A673 (cell line): Measurements from ENCODE around the gene MRPS2. TPM values are rescaled to one million over a fixed set of nuclear protein-coding genes. Genes with fewer than 3 reads are reported as not detected.
"Not testable (repeated sequence)": the region's sequence is repeated elsewhere in the genome, so short reads cannot be mapped to it uniquely, and the experiment has no call there.

Experiments used
- BruUV-seq: library from RNA; stranded (reverse); fragments of 400-500 nt; replicated peaks from 2 replicates; lab custom pipeline; 2021; lab: Mats Ljungman, UMichigan
- CTCF ChIA-PET: fragments of 300-600 bp; sonication (Branson Sonifier 250); formaldehyde crosslinking; loops from one replicate; lab custom pipeline; 2022; ENCODE audit warnings: antibody characterized with exemption; lab: Charles Lee
- POLR2A ChIA-PET: fragments of 300-600 bp; sonication (Branson Sonifier 250); formaldehyde crosslinking; loops from one replicate; lab custom pipeline; 2022; ENCODE audit warnings: antibody characterized with exemption; ENCODE audit not compliant: low non-redundant PET; lab: Charles Lee
- DNase-seq: peaks from one replicate; pipeline ENCODE4 v3.0.0-alpha.2; 2015; ENCODE audit warnings: low spot score
- H3K27ac ChIP-seq: fragments of 200-600 bp; sonication (generic); 2 replicates; pipeline ENCODE4 v1.5.1; 2016; ENCODE audit warnings: mixed run types, low read depth, mild to moderate bottlenecking, mixed read lengths, antibody characterized with exemption, low read length; ENCODE audit not compliant: poor library complexity, severe bottlenecking
- H3K27me3 ChIP-seq: fragments of 200-600 bp; sonication (generic); replicated peaks from 2 replicates; pipeline ENCODE4 v1.6.1; 2017; ENCODE audit warnings: mixed run types, low read depth, mild to moderate bottlenecking, mixed read lengths, antibody characterized with exemption, low read length; ENCODE audit not compliant: insufficient read depth, poor library complexity
- H3K36me3 ChIP-seq: fragments of 200-600 bp; sonication (generic); 2 replicates; pipeline ENCODE4 v1.6.1; 2016; ENCODE audit warnings: mixed run types, mild to moderate bottlenecking, mixed read lengths, antibody characterized with exemption, low read length; ENCODE audit not compliant: insufficient read depth, poor library complexity, severe bottlenecking
- H3K4me1 ChIP-seq: fragments of 200-600 bp; sonication (generic); 2 replicates; pipeline ENCODE4 v1.6.1; 2017; ENCODE audit warnings: mixed run types, mild to moderate bottlenecking, mixed read lengths, antibody characterized with exemption, low read length; ENCODE audit not compliant: insufficient read depth, poor library complexity, severe bottlenecking
- H3K4me3 ChIP-seq: fragments of 200-600 bp; sonication (generic); 2 replicates; pipeline ENCODE4 v1.5.1; 2016; ENCODE audit warnings: low read depth, mixed run types, mild to moderate bottlenecking, mixed read lengths, low read length; ENCODE audit not compliant: poor library complexity, severe bottlenecking
- H3K9me3 ChIP-seq: fragments of 200-600 bp; sonication (generic); 2 replicates; pipeline ENCODE4 v1.6.1; 2016; ENCODE audit warnings: mixed run types, low read depth, mild to moderate bottlenecking, mixed read lengths, antibody characterized with exemption, low read length; ENCODE audit not compliant: poor library complexity, severe bottlenecking
- EZH2 ChIP-seq: fragments of 200-600 bp; sonication (generic); IDR thresholded peaks from 2 replicates; pipeline ENCODE4 v1.6.1; 2017; ENCODE audit warnings: borderline replicate concordance, low read depth, mild to moderate bottlenecking, mixed read lengths, antibody characterized with exemption, low read length; ENCODE audit not compliant: poor library complexity, severe bottlenecking
- intact Hi-C: fragments of 100-400 bp; cut with micrococcal nuclease; formaldehyde crosslinking; loops from one replicate; pipeline ENCODE4 v1.10.0; 2022; ENCODE audit not compliant: unreplicated experiment
- total RNA-seq: library from RNA; stranded (reverse); gene quantifications from 2 replicates; pipeline ENCODE4 v1.2.3, GENCODE V29; 2021
- TF ChIP-seq, protein P1 (sequence below): fragments of 300-800, 200-600 bp; sonication (generic); conservative IDR thresholded peaks from 2 replicates; pipeline ENCODE4 v1.5.1; 2017; ENCODE audit warnings: low read depth, mild to moderate bottlenecking, antibody characterized with exemption, low read length, moderate library complexity, mixed read lengths

Gene MRPS2
- total RNA-seq, 1 experiment from 2014 or later: 88.8 TPM

DNA sequence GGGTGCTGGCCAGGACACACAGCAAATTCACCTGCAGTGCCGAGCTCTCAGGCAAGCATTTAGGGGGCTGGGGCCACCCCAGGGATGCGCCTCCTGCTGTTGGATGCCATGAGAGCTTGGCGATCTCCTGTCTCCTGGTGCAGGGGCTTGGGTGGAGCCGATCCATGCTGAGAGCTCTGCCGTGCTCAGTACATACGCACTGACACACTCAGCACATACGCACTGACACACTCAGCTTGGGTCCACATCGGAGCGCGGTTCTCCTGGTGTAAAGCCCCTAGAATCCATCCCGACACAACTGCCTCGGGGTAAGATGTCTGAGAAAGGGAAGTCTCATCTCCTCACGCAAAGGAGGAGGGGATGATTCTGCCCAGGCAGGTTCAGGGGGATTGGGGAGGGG lies 35.1 kb downstream of the MRPS2 start:
- POLR2A ChIA-PET, DNase-seq, H3K4me3 ChIP-seq, BruUV-seq, intact Hi-C loops, H3K4me1 ChIP-seq, H3K27ac ChIP-seq, H3K9me3 ChIP-seq, H3K36me3 ChIP-seq, CTCF ChIA-PET: not testable (repeated sequence)
- H3K27me3 ChIP-seq: peaks cover 28% of the 10 kb centered on the region

DNA sequence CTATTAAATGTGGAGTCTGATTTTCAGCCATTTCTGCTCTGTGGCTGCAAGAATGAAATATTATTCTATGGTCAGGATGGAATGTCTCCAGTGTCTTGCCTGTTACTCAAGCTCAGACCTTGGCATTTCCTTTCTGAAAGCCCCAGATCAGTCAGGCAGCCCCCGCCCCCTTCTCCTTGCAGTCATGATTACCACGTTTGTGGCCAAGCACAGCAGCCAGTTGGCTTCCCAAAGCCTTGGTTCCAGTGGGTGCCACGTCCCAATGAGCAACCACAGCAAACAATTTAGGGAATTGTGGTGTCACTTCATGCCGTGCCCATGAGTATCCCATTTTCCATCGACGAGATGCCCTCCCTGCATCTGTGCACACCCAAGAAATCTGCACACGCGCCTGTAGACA lies 35.7 kb downstream of the MRPS2 start:
- Histone ChIP-seq H3K9me3 (no peaks in the 10 kb centered on the region), H3K36me3 (no peaks in the 10 kb centered on the region), H3K27ac (no peak overlapping the region), H3K27me3 (peaks cover 33% of the 10 kb centered on the region), H3K4me1 (no peaks in the 10 kb centered on the region), H3K4me3 (no peak overlapping the region)
- CTCF ChIA-PET: no interaction called here
- DNase-seq: no peak
- POLR2A ChIA-PET: no interaction called here
- BruUV-seq: no TSS peak
- intact Hi-C loops: no loop called here
- no peak for TF ChIP-seq EZH2
- TF ChIP-seq, protein P1, sequence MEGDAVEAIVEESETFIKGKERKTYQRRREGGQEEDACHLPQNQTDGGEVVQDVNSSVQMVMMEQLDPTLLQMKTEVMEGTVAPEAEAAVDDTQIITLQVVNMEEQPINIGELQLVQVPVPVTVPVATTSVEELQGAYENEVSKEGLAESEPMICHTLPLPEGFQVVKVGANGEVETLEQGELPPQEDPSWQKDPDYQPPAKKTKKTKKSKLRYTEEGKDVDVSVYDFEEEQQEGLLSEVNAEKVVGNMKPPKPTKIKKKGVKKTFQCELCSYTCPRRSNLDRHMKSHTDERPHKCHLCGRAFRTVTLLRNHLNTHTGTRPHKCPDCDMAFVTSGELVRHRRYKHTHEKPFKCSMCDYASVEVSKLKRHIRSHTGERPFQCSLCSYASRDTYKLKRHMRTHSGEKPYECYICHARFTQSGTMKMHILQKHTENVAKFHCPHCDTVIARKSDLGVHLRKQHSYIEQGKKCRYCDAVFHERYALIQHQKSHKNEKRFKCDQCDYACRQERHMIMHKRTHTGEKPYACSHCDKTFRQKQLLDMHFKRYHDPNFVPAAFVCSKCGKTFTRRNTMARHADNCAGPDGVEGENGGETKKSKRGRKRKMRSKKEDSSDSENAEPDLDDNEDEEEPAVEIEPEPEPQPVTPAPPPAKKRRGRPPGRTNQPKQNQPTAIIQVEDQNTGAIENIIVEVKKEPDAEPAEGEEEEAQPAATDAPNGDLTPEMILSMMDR: no peak

DNA sequence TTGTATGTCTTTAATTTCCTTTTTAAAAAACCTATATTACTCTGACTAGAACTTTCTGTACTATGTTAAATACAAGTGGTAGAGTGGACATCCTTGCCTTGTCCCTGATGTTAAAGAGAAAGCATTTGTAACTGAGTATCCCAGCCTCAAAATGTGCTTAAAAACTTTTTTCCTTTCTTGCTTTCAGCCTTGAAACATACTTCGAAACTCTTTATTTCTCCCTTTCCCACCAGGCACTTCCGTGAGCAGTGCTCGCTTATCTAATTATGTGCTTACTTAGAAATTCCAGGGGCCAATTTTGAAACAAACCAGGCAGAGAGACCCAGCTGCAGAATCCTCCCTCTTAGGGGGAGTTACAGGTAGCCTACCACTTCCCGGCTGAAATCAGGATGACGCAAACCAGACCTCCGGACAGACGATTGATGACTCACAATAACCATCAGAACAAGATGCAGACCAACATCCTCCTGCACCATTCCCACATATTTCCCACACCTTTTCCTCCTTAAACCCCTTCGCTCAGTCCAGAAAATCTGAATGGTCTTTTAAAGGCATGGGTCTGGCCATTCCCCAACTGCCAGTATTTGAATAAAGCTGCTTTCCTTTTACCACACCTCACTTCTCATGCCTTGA lies 42.9 kb downstream of the MRPS2 start:
- BruUV-seq, CTCF ChIA-PET, POLR2A ChIA-PET: not testable (repeated sequence)

DNA sequence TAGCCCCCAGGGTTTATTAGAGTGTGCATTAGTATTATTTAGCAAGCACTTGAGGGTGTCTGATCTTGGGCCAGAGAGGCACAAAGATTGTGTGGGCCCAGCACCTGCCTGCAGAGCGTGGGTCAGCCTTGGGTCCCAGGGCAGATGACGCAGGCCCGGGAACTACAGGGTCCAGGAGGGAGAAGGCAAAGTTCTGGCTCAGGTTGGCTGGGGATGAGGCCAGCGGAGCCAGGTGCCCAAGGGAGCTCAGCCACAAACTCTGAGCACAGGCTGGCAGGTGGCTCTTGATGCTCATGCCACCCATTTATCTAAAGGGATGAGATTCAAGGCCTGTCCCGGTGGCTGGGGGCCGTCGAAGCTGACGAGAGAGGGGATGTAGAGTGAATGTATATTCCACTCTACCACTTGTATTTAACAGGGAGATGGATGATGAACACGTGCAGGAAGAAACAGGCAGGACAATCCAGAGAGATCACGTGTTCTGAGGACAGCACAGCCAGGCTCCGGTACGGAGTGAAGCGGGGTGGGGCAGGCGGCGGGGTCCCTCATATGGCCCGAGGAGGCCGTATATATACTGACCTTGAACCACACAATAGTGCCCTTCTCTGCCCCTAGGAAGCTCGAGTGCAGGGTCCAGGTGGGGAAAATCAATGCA lies 44.6 kb downstream of the MRPS2 start:
- H3K36me3 ChIP-seq: no peaks in the 10 kb centered on the region
- no peak for DNase-seq
- TF ChIP-seq, protein P1: no peak
- TF ChIP-seq EZH2: no peak
- no peak overlapping the region for H3K27ac ChIP-seq
- H3K4me1 ChIP-seq: no peaks in the 10 kb centered on the region
- H3K27me3 ChIP-seq: peaks cover 26% of the 10 kb centered on the region
- intact Hi-C loops: no loop called here
- no peaks in the 10 kb centered on the region for H3K9me3 ChIP-seq
- CTCF ChIA-PET: no interaction called here
- BruUV-seq: no TSS peak
- no peak overlapping the region for H3K4me3 ChIP-seq
- POLR2A ChIA-PET: no interaction called here

More for the DNA sequence above, 42.9 kb downstream of the MRPS2 start:
- H3K36me3 ChIP-seq, DNase-seq, H3K4me3 ChIP-seq, H3K27ac ChIP-seq, intact Hi-C loops, H3K9me3 ChIP-seq, H3K4me1 ChIP-seq: not testable (repeated sequence)
- H3K27me3 ChIP-seq: peaks cover 35% of the 10 kb centered on the region

DNA sequence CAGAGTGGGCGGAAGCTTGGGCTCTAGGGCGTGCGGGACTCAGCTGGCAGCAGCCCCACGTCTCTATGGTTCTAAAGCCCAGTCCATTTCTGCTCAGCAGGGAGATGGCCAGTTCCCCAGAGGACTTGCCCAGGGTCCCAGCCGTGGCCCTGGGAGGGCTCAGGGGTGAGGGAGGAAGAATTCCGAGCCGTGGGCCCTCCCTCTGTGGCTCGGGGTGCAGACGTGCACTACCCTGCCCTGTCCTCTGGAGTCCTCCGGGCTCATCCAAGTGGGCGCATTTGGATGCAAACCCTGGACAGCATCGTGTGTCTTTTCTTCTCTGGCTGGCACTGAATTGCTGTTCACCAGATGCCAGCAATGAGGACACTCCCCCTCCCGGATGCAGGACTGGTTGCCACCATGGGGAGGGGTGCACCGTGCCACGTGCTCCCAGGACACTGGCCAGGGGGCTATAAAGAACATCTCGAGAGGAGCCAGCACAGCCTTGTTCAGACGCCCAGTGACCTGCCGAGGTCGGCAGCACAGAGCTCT lies 45.2 kb downstream of the MRPS2 start, which contains the start of gene OBP2A:
OBP2A (plus strand) TSS at position 481 of the 531 bp plus-strand sequence. CDS start 55 bp downstream, outside the sequence.
- H3K9me3 ChIP-seq, POLR2A ChIA-PET, H3K36me3 ChIP-seq, H3K27ac ChIP-seq, DNase-seq, BruUV-seq, H3K4me1 ChIP-seq, H3K4me3 ChIP-seq, CTCF ChIA-PET, intact Hi-C loops: not testable (repeated sequence)
- peaks cover 21% of the 10 kb centered on the region for H3K27me3 ChIP-seq
